GM12864 (cell line): ENCODE data around the gene BDH1.

Source experiments
- DNase-seq: peaks from one replicate; pipeline ENCODE4 v3.0.0-alpha.2; 2011; ENCODE audit warnings: low read depth
- H3K4me3 ChIP-seq: 2 replicates; pipeline ENCODE4 v1.5.1; 2011; ENCODE audit warnings: mild to moderate bottlenecking, low read depth, low read length, control low read depth
- TF ChIP-seq, protein P1 (sequence below): IDR thresholded peaks from 2 replicates; pipeline ENCODE4 v1.5.1; 2011; ENCODE audit warnings: low read depth, mild to moderate bottlenecking, moderate library complexity, low read length, control low read depth, inconsistent platforms; ENCODE audit errors: missing control alignments

Gene BDH1

DNA sequence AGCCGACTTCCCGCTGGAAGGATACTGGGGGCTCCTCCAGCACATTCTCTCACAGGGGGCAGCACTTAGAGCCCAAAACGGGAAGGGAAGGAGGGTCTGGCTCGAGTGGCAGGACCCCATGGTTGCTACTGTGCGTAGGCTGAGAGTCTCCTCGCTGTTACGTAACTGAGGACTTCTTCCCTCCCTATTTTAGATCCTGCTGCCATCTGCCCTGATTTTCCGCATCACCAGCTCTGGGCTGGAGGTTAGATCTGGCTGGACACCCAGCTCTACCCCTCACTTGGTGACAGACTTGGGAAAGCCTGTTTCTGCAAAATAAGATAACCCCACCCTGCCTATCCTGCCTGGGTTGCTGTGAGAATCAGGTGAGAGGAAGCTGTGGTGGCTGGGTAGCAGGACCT lies 47.7 kb downstream of the BDH1 start:
- no peak overlapping the region for H3K4me3 ChIP-seq
- DNase-seq: no peak
- TF ChIP-seq, protein P1, sequence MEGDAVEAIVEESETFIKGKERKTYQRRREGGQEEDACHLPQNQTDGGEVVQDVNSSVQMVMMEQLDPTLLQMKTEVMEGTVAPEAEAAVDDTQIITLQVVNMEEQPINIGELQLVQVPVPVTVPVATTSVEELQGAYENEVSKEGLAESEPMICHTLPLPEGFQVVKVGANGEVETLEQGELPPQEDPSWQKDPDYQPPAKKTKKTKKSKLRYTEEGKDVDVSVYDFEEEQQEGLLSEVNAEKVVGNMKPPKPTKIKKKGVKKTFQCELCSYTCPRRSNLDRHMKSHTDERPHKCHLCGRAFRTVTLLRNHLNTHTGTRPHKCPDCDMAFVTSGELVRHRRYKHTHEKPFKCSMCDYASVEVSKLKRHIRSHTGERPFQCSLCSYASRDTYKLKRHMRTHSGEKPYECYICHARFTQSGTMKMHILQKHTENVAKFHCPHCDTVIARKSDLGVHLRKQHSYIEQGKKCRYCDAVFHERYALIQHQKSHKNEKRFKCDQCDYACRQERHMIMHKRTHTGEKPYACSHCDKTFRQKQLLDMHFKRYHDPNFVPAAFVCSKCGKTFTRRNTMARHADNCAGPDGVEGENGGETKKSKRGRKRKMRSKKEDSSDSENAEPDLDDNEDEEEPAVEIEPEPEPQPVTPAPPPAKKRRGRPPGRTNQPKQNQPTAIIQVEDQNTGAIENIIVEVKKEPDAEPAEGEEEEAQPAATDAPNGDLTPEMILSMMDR: no peak

DNA sequence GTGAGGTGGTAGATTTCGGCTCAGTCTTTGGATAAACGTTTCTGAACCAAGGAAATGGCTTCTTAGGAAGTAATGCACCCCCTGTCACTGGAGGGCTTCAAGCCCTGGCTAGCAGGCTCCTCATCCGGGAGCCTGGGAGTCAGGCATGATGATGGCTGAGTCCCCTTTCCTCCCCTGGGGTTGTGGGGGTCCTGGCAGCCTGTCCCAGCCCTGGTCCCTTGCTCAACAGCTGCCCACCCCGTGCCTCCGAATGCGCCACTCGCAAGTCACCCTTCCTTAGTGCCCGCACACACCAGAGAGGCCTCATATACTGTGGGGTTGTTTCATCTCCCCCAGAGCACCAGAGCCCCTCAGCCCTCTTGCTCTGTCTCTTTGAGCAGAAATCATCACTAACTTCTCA lies 48.2 kb downstream of the BDH1 start:
- TF ChIP-seq, protein P1: no peak
- DNase-seq: no peak
- H3K4me3 ChIP-seq: no peak overlapping the region

DNA sequence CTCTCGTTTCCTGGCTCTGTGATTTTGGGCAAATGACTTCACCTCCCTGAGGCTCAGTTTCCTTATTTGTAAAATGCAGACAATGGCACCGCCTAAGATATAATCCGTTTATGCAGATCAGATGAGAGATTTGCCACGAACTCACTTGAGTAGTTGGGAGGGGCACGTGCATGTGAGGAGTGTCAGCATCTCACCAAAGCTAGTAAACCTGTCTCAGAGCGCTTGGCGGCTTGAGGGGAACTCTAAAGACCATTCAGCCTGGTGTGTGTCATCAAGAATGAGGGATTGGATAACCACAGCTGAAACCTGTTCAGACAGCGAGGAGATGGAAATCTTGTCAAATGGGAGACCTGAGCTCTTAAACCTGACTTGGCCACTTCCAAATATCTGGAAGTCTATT lies 48.7 kb downstream of the BDH1 start:
- no peak for DNase-seq
- no peak overlapping the region for H3K4me3 ChIP-seq
- TF ChIP-seq, protein P1: no peak

DNA sequence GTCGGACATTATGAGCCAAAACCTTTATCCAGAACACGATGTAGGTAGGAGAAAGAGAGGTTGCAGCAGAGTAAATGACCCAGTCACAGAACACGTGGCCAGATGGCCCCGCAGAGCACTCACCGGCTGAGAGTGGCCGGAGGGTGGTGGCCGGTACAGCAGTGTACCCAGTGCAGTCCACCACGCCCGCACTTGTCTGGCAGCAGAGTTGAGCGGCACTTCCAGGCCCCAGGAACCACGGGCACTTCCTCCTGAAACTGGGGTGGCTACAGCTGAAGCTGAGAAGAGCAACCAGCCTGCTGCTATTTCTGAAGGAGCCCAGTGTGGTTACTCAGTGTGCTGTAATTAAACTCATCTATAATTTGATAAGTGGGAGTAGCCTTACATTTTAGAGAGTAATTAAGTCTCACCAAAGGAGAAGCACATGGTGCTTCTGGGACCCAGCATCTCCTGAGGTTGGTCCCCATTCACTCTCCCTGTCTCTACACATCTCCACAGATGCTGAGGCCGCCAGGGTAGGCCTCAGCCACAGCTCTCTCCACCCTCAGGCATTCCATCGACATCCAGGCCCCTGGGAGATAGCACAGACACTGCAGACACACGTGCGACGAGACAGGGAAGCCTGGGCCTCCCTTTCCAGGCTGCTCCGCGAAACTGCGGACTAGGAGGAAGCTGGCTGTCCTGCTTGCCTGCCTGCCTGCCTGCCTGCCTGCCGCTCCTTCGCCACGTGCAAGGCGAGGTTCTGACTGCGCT lies 49.8 kb downstream of the BDH1 start:
- DNase-seq: no peak
- TF ChIP-seq, protein P1: no peak
- no peak overlapping the region for H3K4me3 ChIP-seq

DNA sequence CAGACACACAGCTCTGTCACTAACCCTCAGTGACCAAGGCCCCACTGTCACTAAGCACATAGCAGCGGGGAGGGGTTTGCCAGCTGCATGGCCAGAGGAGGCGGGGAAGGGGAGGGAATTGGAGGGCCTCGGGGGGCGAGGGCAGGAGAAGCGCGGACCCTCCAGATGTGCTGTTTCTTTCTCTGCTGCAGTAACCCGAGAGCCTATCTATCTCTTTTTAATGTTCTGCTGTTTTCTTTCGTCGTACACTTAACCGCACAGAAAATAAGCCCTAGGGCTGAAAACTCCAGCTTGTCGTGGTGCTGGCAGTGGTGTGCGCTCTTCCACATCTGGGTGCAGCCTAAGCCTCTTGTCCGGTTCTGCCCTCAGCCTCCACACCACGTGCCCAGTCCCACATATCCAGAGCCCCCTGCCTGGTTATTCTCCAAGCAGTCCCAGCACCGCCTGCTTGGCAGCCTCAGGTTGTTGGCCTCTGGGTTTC lies 51.1 kb downstream of the BDH1 start:
- H3K4me3 ChIP-seq: no peak overlapping the region
- TF ChIP-seq, protein P1: no peak
- no peak for DNase-seq

DNA sequence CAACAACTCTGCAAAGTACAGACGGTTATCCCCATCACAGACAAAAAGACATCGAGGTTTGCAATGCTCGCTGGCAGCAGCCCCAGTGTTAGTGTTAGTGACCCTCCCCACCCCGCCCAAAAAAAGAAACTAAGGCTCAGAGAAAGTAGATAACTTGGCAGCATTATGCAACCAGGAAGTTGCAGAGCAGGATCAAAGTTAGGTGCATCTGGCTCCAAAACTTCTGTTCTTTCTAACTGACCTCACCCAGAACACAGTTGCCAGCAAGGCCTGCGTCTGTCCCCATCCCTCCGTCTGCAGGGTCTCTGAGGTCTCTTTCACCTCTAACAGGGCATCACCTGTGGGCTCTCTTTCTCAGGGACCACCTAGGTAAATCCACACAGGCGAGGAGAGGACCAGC lies 51.5 kb downstream of the BDH1 start:
- no peak overlapping the region for H3K4me3 ChIP-seq
- DNase-seq: no peak
- TF ChIP-seq, protein P1: no peak

DNA sequence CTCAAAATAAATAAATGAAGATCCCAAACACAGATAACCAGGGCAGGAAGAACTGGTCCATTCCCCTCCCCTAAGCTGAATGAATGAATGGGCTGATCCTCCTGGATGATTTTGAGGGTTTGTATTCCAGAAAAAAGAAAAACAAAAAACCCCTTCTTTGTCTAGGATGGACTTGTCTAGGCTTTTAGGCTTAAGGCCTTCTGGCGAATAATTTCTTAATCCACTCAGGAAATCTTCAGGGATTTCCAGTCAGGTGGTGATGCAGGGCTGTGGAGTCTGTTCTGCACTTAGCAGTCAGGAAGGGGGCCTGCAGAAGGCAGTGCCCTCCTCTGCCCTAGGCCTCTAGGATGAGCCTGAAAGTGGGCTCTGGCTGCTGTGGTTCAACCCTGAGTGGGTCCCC lies 52.1 kb downstream of the BDH1 start:
- H3K4me3 ChIP-seq: no peak overlapping the region
- TF ChIP-seq, protein P1: no peak
- DNase-seq: no peak
